AG08396 (cell line): ENCODE measurements around the gene C1orf122.
A peak's percentile ranks its signal among the peaks of the same experiment; 100 is the strongest.

Experiments used
- DNase-seq: peaks from one replicate; pipeline ENCODE4 v3.0.0; 2012; ENCODE audit warnings: low spot score, mixed read lengths

C1orf122 gene

DNA sequence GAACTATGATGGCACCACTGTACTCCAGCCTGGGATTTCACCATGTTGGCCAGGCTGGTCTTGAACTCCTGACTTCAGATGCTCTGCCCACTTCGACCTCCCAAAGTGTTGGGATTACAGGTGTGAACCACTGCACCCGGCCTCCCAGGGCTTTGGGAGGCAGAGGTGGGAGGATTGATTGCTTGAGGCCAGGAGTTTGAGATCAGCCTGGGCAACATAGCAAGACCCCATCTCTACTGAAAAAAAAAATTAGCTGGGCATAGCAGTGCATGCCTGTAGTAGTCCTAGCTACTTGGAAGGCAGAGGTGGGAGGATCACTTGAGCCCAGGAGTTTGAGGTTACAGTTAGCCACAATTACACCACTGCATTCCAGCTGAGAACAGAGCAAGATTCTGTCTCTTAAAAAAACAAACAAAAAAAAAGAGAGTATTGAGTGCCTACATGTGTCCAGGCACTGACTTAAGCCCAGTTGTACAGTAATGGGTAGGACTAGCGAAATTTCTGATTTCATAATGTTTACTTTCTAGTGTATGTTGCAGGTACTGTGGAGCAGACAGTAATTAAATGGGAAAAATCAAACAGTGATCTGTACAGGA is 9.7 kb upstream of the C1orf122 start:
- DNase-seq, result peak; percentile 71

DNA sequence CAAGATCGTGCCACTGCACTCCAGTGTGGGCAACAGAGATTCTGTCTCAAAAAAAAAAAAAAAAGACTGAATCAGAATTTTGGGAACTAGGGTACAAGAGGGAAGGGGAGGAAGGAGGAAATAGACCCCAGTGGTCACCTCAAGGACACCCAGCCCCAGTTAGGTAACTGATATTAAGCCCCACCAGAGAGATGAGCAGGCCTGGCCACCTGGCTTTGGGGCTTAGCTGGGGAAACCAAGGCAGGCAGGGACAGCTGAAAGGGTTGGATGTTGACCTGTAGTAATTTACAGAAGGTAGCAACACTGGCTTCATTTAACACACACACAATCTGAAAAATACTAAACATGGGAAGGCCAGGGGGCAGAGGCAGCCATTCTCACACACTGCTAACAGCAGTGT is 5.2 kb upstream of the C1orf122 start:
- DNase-seq, result no peak

- DNase-seq, result no peak
These were observed 403 bp upstream of the C1orf122 start for GRCh38 chr1:37807220-37807554.

DNA sequence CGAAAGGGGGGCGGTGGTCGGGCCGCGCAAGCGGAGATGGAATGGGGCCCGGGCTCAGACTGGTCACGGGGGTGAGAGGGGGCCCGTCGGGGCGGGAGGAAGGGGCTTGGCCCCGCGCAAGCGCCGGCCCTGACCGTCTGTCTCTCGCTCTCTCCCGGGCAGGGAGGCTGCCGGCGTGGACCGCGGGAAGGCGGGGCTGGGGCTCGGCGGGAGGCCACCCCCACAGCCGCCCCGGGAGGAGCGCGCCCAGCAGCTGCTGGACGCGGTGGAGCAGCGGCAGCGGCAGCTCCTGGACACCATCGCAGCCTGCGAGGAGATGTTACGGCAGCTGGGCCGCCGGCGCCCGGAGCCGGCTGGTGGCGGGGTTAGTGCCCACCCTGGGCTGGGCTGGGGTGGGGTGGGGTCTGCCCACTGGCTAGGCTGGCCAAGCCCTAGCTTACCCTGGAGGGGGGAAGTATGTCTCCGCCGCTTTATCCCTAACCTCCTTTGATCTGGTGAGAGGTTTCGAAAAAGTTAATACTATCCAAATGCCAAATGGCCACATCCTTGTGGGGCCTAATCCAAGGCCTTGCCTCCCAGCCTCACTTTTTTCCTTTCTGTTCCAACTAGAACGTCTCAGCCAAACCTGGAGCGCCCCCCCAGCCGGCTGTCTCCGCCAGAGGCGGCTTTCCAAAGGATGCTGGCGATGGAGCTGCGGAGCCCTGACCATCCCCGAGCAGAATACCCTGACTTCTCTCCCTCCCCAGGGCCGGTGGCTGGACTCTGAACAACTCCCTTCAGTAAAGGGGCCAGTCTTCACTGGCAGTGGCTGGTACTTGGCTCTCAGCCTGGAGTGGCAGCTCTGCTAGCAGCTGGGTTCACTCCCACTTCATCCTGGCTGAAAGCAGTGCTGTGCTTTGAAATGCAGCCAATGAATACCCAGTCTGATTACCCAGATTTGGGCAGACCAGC is 1.1 kb downstream of the C1orf122 start:
- DNase-seq, result peak; percentile 96

GRCh38 chr1:37809942-37810341 is 2.4 kb downstream of the C1orf122 start:
- no peak for DNase-seq

DNA sequence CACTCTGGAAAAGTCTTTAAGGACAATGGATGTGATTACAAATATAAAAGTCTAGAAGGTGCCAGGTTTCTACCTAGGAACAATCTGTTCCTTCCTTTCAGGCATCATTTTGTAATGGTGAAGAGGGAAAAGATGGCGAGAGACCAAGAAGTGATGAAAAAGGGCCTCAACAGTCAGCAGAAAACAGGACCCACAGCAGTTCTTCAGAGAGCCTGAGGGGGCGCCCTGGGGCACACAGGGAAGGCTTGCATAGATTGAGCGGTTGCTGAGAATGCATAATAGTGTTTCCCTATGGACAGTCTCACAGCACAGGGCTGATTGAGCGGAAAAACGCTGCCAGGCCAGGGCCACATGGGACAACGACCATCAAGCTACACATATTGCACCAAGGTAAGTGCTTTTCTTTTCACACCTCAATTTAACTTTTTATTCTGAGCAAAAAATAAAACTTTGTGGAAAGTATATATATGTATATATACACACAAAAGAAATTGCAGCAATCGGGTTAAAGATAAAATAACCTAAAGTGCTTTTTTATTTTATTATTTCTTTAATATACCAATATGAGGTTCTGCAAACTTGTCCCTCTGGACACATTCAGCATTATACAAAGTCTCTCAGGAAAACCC is 3.6 kb downstream of the C1orf122 start:
- peak; percentile 77 for DNase-seq

- DNase-seq, result no peak
These were observed 6.0 kb downstream of the C1orf122 start for GRCh38 chr1:37813529-37814145.

DNA sequence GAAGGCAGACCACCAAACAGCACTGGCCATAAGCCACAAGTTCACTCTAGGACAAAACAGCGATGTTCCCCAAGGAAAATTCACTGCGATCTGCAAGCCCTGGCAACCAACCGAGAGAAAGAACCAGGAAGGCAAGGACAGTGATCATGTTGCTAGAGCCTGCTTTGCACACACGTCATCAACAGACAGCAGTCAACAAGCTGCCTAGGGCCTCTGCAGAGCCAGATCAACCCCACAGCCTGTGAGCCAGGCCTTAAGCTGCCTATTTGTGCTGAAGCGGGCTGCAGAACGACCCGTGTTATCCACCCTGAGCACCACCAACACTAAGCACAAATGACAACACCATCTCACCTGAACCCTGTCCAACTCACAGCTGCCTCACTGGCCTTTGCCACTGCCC is 6.7 kb downstream of the C1orf122 start:
- DNase-seq, result no peak

DNA sequence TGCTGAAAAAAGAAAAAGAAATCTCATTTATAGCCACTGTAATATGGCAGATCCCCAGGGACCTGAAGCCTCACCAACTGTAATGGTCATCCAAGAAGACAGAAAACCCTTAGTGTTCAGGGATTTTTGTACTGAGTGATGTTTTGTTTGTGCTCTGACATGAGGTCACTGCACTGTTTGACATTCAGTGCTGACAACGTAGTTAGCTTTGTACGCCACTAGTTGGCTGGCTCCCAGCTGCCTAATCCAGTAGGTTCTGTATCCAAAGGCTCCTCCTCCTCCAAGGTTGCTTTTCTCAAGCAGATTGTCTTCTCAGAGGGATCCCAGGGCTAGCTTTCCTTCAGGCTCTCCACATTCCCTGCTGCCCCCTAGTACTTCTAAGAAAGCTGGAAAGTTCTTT is 9.9 kb downstream of the C1orf122 start:
- DNase-seq, result no peak

GRCh38 chr1:37821481-37821880 is 13.9 kb downstream of the C1orf122 start:
- no peak for DNase-seq

DNA sequence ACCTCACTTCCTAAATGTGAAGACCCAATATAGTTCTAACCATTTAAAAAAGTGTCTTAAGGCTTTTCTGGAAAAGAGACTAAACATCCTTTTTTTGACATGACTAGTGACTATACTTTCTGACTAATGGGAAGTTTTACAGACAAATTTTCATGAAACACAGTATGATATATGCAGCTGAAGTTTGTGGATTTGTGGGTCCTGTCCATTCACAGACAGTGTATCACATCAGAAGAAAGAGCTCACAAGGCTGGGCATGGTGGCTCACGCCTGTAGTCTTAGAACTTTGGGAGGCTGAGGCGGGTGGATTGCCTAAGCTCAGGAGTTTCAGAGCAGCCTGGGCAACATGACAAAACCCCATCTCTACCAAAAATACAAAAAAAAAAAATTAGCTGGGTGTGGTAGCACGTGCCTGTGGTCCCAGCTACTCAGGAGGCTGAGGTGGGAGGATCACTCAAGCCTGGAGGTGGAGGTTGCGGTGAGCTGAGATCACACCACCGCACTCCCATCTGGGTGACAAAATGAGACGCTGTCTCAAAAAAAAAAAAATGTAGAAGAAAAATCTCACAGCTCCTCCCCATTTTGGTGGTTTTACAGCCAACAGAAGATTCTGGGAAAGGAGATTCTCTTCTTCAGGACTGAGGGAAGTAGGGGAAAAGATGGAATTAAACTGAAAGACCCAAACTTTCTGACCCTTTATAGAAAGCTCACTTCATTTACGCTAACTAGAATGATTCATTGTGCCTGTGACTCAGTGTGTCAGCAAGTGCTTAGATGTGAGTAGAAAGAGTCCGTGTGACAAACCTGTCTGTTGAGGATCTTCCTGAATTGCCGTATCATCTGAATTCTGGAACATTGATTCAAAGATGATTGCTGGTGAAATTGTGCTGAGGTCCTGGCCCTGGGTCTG is 15.6 kb downstream of the C1orf122 start:
- DNase-seq, result no peak

- no peak for DNase-seq
These were observed 16.4 kb downstream of the C1orf122 start for GRCh38 chr1:37824001-37824400.

- DNase-seq, result no peak
These were observed 17.9 kb downstream of the C1orf122 start for GRCh38 chr1:37825506-37825905.

DNA sequence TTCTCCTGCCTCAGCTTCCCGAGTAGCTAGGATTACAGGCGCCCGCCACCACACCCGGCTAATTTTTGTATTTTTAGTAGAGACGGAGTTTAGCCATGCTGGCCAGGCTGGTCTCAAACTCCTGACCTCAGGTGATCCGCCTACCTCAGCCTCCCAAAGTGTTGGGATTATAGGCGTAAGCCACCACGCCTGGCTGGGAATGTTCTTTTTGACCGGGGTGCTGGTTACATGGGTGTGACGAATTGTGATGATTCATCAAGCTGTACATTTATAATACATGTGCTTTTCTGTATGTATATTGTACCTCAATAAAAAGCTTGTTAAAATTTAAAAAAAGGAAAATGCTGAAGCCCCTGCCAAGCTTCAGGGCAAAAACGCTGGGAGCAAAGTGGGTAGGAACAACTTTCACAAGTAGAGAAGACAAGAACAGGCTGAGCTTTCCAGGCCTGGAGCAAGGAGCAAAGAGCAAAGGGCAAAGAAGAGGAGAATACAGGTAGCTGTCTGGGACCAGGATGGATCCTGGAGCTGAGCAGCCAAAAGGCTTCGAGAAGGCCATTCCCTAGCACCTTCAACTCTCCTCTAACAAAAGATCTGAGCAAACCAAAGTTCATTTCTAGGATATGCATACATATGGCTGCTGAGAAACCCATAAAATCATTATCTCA is 21.0 kb downstream of the C1orf122 start:
- DNase-seq, result no peak

GRCh38 chr1:37831109-37831508 is 23.5 kb downstream of the C1orf122 start:
- no peak for DNase-seq

GRCh38 chr1:37831809-37832208 is 24.2 kb downstream of the C1orf122 start:
- no peak for DNase-seq

DNA sequence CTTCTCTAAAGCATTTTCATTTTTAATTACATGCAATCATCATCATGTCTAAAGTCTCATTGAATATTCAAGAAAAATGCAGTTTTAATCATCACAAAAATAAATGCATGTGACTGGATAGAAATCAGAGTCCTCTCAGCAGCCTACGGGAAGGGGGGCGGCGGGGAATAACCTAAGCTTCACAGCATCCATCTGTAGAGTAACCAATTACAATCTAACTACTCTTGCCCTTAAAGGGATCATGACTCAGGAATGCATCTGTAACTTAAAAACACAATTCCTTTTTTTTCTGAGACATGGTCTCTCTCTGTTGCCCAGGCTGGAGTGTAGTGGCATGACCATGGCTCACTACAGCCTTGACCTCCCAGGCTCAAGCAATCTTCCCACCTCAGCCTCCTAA is 29.2 kb downstream of the C1orf122 start:
- no peak for DNase-seq

GRCh38 chr1:37839676-37840075 is 32.1 kb downstream of the C1orf122 start:
- no peak for DNase-seq

DNA sequence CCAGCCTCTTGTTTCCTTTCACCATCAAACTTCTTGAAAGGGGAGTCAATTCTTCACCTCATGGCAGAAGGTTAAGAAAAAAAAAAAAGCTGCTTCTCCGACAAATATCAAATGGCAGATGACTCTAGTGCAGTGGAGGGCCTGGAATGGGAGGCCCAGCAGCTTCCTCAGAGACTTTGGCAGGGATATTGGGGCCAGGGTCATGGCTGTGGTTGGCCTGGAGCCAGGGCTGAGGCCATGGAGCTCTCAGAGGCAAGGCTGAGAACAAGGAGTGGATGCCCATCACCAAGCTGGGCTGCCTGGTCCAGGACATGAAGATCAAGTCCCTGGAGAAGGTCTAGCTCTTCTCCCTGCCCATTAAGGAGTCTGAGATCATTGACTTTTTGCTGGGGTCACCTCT is 33.1 kb downstream of the C1orf122 start:
- DNase-seq, result no peak

DNA sequence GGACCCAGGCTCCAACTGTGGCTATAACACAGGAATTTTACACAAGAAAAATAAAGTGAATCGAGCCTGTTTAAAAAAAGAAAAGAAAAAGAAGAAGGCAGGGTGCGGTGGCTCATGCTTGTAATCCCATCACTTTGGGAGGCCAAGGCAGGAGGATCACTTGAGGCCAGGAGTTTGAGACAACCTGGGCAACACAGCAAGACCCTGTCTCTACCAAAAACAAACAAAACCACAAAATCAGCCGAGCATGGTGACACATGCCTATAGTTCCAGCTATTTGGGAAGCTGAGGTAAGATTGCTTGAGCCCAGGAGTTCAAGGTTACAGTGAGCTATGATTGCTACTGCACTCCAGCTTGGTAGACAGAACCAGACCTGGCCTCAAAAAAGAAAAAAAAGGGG is 34.1 kb downstream of the C1orf122 start:
- no peak for DNase-seq

DNA sequence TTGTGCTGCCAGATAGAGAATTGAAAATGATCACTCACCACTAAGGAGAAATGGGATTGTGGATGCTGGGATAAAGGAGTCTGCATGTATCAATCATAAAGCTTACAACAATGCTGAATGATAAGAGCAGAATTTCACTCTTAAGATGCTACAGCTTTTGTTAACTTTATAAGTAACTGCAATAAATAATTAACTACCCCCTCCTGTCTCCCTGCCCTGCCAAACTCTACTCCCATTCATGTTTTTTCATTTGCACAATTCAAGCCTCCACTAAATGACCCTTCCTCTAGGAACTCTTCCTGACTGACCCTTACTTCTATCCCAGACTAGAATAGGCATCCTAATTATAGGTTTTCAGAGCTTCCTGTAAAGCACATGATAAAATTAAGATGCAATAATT is 36.9 kb downstream of the C1orf122 start:
- no peak for DNase-seq
